HS-5 (cell line): ENCODE data around the gene DEFB123.

Experiments used
- DNase-seq: peaks from one replicate; pipeline ENCODE4 v3.0.0-alpha.2; 2012; ENCODE audit warnings: low read depth

Gene DEFB123

DNA sequence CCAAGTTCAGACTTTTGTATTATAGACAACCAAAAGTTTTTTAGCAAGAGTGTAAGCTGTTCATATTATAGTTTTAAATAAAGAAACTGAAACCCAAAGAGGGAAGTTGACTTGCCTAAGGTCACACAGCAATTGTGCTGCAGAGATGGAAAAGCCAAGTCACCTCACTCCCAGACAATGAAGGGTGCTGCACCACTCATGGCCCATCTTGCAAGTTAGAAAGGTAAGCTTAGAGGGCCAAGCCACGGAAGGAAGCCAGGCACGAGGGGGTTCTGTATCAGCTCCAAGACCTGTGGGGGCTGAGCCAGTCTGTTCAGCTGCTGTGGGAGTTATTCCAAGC is 33.6 kb downstream of the DEFB123 start:
- DNase-seq = no peak

DNA sequence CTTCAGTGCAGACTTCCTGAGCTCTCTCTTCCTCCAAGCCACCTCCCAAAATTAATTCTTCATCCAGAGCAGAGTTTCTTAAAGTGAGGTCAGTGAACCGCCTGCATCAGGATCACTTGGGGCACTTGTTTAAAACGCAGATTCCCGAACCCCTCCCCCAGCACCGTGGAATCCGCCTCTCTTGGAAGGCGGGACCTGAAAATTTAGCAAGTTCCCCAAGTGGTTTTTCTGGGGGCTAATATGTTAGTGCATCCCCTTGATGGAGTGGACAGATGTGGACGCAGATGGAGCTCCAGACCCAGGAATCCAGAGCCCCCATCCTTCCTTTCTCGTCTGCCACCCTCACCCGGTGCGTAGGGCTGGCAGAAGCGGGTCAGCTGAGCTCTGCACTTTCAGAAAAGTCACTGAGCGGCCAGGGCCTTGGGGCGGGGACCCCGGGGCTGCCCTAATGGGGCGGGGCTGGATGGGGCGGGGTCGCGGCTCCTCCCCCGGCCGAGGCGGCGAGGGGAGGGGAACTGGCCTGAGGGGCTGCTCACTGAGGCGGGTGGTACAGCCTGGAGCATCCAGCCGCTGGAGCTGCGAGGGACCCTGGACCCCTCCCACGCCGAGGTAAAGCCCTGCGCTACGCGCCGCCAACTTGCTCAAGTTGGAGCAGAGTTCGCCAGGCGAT is 34.5 kb downstream of the DEFB123 start, which contains the start of the genes DEFB124 and REM1:
DEFB124 (minus strand) TSS at position 370 of the 670 bp plus-strand sequence. CDS start 2,114 bp downstream, outside the sequence.
REM1 (plus strand) TSS at position 531 of the 670 bp plus-strand sequence. CDS start 1,158 bp downstream, outside the sequence.
- no peak for DNase-seq

DNA sequence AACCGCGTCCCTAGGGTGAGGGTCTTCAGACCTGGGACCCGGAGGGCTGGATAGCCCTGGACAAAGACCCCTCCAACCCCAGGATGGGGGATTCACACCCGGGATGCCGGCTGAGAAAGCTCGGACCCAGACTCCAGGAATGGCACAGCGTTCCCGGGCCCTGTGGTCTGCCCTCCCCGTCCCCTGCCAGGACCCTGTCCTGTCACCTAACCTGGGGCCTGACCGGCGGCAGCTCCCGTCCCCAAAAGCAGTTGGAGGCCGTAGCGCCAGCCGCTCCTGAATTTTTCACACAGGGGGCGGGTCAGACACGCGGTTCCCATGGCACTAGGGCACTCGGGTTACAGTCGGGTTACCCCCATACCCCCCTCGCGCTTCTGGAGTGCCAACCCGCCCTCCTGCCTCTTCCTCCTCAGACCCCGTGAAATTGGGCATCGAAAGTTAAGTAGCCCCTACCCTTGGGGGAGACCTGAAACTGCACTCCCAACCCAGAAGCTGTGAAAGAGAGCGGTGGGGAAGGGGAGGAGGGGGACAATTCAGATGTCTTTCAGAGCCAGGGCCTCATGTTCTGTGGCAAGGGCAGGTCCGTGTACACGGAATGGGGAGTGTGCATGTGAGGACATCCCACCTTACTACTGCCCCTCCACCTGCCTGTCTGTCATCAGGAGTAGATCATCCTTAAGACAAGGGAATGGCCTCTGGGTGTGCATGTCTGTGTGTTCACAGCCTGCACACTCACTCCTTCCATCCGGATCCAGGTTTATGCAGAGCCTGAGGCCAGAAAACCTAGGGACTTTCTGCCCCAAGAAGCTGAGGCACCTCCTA is 35.3 kb downstream of the DEFB123 start:
- DNase-seq = no peak

DNA sequence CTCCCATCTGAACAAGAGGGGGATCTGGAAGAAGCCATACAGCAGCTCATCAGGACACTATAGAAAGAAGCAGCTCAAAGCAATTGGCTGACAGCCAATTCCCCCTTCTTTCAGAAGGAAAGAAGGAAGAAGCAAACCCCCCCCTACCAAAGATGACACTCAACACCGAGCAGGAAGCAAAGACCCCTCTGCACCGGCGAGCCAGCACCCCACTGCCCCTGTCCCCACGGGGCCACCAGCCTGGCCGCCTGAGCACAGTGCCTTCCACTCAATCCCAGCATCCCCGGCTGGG is 35.8 kb downstream of the DEFB123 start:
- no peak for DNase-seq

DNA sequence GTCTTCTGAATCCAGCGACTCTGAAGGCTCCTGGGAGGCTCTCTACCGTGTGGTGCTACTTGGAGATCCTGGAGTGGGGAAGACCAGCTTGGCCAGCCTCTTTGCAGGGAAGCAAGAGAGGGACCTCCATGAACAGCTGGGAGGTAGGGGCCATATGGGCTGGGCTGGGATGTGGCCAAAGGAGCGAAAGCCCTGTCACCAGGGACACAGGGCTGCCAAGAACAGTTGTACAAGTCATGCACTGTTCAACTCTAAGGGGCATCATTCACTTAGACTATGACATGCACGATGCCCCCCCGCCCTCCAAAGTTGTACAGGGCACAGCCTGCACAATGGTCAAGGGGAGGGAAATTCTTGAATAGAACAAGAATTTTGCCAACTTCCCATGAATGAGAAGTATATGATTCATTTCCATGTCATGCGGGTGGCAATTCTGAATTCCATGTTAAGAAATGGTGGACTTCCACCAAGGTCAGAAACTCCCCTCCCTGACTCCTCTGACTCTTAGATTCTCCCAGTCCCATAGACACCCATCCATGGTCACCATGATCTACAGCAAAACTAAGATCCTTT is 36.3 kb downstream of the DEFB123 start:
- no peak for DNase-seq

DNA sequence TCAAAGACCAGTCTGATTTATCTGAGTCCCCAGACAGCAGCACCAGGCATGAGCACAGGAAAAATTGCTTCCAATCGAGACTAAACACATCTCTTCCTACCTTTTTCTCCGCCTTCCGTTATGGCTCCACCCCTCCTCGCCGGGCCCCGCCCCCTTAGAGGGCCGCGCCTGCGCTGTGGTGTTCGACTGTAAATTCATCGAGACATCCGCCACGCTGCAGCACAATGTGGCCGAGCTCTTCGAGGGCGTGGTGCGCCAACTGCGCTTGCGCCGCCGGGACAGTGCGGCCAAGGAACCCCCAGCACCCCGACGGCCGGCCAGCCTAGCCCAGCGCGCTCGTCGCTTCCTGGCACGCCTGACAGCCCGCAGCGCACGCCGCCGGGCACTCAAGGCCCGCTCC is 43.6 kb downstream of the DEFB123 start:
- DNase-seq = no peak

DNA sequence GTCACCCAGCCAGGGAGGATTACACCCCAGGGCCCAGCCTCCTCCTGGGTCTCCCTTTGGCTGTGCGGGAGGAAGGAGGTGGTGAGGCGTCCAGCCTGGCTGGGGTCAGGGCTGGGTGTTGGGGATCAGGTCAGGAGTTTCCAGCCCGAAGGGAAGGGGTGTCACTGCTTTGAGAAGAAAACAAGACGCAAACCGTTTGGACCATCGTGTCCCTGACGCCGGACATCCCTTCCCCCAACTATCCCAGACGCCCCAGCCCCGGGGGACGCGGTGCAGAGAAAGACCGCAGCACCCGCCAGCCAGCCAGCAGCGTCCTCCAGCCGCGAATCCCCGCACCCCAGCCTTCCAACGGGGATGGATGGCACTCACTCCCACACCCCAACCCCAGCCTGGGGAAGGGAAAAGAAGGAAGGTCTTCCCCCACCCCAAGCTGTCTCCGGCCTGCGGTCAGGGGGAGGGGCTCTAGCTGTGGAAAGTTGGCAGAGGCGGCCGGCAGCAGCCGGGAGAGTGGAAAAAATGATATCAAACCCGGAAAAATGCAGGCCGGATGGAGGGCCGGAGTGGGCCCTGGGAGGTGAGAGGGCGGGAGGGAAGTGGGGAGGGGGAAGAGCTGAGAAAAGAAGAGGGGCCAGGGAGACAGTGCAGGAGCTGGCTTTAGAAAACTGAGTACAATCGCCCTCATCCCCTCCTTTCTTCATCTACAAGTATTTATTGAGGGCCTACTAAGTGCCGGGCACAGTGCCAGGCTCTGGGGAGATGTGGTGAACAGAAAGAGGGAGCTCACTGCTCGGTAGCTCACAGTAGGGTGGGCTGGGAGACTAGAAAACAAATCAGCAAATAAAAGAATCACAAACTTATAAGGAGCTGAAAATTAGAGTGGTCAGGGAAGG is 45.3 kb downstream of the DEFB123 start:
- DNase-seq = no peak

DNA sequence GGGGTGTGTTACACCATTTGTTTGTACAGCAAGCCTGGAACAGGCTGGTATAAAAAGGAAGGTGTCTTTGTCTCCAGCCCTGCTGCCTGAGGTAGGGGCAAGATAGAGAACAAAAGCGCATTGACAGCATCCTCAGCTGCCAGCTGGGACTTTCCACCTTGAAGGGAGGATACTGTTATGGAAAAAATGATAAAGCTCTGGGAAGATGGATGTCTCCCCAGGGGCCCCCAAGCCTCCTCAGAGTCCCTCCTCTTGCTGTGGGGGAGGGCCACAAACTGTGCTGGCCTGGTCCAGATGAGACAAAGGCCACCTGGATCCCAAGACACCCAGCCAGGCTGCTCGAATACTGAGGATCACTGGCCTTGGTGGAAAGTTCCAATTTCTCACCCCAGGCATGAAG is 47.7 kb downstream of the DEFB123 start:
- DNase-seq = no peak

DNA sequence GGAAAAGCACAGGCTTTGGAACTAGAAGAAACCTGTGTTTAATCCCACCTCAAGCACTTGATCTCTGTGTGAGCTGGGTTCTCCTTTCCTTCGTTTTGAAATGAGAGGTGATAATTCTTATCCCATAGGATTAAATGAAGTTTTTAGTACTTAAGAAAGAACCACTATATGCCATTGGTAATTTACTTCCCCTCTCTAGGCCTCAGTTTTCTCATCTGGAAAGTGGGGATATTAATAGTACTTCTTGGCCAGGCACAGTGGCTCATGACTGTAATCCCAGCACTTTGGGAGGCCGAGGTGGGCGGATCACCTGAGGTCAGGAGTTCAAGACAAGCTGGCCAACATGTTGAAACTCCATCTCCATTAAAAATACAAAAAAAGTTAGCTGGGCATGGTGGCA is 48.7 kb downstream of the DEFB123 start:
- no peak for DNase-seq

DNA sequence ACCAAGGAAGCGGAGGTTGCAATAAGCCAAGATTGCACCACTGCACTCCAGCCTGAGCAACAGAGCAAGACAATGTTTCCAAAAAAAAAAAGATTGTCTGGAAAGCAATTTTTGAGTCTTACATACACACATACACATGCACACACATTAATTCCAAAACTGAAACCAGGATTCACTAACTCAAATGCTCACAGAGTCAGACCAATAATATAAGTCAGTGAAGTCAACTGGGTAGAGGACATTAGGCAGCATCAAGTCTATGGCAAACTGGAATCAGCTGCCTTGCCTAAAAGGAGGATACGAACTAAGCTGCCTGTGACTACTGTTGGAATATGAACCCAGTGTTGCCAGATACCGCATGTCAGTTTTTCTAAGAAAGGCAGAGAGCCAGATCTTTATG is 50.3 kb downstream of the DEFB123 start:
- DNase-seq = no peak

DNA sequence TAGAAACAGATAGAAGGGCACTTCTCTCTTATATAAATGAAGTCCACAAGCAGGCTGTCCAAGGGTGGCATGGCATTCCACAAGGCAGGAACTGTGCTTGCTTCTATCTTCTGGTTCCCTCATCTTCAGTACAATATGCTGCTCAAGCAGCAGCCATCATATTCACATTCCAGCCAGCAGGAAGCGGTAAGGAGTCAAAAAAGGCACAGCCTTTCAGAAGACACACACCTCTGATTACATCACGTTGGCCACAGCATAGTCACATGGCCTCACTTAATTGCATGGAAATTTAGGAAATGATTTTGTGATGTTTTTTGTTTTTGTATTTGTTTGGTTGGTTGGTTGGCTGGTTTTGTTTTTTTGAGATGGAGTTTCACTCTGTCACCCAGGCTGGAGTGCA is 53.7 kb downstream of the DEFB123 start:
- DNase-seq = no peak

DNA sequence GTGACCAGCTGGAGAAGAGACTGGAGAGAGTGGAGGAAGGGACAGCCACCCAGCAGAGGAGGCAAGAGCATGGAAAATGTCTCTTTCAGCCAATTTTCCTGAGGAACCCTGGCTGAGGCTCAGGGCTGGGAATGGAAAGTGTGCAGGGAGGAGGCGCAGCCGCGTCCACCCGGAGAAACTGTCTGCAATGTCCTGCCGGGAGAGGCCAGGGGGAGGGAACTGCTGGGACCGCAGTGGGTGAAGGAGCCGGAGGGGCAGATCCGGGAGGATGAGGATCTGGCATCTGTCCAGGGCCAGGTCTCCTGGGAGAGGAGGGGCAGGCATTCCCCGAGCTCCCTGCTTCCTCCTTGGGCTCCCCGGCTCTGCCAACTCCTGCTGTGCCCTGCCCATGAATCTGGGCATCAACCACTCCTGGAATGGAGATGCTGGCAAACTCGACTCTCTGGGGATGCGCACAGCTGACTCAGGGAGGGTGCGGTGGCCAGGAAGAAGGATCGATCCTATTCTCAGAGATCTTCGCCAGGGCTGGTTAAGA is 56.4 kb downstream of the DEFB123 start:
- no peak for DNase-seq

DNA sequence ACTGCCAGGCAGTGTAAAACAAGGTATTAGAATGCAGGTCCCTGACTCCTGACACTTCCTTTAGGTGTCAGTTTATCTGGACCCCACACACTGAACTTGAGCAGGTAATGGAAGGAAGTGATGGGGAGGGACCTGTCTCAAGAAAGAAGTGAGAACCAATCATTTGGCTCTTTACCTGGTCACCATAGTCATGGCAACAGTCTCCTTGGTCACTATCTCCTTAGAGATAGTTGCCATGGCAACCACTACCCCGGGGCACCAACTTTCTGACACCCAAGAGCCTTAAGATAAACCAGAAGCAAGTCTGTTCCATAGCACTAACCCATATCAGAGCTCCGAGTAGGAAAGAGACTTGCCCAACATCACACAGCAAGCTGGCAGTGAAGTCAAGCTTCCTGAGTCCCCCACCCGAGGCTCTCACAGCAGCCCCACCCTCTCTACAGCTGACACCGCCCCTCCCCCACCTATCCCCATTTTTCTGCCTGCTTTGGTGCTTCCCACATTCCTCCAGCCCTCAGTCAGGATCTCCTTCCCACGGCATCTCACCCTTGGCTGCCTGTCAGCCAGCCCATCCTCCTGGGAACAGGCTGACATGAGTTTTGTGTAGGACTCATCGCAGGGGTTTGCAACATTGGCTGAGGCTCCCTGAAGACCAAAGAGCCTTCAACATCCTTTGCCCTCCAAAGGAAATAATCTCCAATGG is 57.6 kb downstream of the DEFB123 start:
- DNase-seq = no peak
